GM18861 (cell line): Measurements from ENCODE around the gene TALDO1.
A peak's percentile ranks its signal among the peaks of the same experiment; 100 is the strongest.

Experiments used
- ATAC-seq: cut with Tn5 transposase; IDR thresholded peaks from one replicate; pipeline ENCODE4 v1.9.1; 2021; ENCODE audit not compliant: unreplicated experiment

The TALDO1 gene

DNA sequence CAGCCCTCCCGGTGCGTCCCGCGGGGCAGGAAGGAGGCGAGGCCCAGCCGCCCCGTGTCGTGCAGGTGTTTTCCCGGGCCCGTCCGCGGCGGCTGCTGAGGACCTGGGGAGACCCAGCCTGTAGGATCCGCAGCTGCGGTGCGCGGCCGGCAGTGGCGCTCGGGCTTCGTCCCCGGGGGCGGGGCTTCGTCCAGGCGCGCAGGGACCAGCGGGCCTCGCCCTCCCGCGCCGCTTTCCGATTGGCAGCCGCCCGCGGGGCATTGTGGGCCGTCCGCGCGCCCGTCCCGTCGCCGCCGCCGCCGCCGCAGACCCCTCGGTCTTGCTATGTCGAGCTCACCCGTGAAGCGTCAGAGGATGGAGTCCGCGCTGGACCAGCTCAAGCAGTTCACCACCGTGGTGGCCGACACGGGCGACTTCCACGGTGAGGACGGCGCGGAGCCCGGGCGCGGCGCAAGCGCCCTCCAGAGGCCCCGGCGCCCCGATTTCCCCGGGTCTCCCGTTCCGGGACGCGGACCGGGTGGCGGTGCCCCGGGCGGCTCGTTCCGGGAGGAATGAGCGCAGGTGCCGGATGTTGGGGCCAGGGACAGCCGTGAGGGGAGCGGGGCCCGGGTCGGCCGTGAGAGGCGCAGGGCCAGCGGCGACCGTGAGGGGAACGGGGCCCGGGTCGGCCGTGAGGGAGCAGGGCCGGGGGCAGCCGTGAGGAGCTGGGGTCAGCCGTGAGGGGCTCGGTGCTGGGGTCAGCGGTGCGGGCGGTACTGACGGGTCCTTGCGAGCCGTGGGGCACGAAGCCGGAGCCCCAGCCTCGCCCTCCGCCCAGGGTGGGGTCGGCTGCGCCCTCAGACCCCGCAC lies at the start of gene TALDO1:
TALDO1 (plus strand) TSS at position 307 of the 849 bp plus-strand sequence; CDS start at position 325, 18 bp downstream.
- peak; percentile 78 for ATAC-seq

DNA sequence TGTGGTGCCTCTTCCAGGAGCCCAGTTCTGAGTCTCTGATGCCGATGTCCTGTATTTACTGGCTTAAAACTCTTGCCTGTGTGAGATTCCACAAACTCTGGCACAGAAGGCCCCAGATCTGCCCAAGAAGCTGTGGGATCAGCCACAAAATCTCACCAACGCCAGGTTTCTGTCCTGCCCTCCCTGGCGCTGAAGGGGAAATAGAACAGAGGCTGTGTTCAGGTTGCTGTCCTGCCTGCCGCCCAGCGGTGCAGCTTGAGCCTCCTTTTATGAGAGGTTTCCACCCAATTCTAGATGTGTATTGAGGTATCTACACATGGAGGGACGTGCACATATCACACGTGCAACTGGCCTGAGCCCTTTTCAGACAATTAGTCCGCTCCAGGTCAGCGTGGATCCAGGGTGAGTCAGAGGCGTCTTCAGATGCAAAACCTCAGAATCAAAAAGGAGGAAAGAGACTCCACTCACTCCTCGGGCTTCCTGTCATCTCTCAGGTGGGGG lies 49.4 kb upstream of the TALDO1 start:
- ATAC-seq: no peak

DNA sequence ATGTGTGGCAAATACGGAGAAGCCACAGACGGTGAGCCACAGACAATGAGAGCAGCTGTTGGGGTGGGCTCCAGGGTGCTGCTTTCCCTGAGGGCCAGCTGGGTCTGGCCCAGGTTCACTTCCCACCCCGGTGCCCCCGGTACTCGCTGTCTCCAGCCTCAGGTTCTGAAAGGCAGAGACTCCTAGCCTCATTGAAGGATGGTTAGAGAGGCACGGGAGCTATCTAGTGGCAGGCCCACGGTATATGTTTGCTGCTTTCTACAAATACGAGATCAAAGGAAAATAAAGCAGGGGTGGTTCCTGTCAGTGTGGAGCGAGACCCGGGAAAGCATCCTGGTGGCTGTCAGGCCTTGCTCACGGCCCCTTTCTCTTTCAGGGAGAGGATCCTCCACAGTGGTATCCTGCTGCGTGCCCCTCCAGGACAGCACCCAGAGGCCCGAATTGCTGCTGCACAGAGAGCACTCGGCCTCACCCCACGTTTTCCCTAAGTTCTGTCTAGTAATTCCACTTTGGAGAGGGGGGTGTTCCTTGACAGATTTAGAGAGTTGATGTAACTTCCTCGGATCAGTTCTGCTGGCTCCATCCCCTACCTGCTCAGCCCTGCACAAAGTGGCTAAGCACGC lies 48.7 kb upstream of the TALDO1 start:
- ATAC-seq: no peak

DNA sequence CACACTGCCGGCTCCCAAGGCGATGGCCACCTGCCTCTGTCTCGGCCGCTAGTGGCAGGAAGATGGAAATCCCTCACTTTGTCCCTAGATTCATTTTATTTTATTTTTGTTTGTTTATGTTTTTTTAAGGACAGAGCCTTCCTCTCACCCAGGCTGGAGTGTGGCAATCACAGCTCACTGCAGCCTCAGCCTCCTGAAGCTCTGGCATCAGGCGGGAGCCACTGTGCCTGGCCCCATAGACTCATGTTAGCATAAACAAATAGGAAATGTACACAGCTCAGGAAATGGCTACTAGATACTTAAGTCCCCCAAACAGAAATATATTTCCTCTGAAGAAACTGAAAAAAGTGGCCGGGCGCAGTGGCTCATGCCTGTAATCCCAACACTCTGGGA lies 48.2 kb upstream of the TALDO1 start:
- ATAC-seq: no peak

DNA sequence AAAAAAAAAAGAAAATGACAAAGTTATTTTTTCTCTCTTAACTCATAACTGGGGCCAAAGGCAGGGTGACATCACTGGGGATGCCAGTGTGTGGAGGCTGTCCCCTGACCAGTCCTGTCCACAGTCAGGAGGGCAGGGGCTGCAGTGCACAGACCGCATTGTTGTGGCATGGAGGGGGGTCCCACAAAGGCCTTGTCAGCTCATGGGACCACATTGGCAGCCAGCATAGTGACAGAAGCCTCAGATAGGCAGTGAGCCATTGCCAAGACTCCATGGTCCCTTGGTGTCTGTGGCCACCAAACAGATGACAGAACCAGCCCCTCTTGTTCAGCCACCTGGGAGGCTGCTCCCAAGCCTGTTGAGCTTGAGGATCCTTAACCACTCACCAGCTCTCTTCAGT lies 47.5 kb upstream of the TALDO1 start:
- ATAC-seq: no peak

DNA sequence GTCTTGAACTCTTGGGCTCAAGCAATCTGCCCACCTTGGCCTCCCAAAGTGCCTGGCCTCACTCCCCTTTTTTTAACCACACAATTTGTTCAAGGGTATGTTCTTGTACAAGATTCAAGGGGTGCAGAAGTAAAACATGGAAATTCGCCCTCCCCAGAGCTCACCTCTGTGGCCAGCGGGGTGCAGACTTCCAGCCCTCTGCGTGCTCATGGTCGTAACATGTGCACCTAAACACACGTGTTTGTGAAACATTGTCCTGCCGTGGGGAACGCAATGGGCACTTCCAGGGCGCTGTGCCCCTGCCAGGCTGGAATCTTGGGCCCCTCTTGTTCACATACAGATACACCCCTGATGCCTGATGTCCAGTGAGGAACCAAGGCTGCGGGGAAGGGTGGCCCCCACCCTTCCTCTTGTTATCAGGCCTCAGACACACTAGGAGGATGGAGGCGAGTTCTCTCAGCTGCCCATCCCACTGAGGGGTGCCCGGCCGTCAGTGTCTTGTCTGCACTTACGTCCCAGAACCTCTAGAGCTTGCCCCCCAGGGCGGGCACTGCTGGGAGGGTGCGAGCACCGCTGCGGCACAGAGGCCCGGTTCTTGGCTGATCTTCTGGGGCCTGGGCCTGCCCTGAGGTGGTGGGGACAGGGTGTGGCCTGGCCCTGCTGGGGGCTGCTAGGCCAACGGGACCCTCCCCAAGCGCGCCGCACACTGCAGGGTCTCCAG lies 45.4 kb upstream of the TALDO1 start:
- no peak for ATAC-seq

DNA sequence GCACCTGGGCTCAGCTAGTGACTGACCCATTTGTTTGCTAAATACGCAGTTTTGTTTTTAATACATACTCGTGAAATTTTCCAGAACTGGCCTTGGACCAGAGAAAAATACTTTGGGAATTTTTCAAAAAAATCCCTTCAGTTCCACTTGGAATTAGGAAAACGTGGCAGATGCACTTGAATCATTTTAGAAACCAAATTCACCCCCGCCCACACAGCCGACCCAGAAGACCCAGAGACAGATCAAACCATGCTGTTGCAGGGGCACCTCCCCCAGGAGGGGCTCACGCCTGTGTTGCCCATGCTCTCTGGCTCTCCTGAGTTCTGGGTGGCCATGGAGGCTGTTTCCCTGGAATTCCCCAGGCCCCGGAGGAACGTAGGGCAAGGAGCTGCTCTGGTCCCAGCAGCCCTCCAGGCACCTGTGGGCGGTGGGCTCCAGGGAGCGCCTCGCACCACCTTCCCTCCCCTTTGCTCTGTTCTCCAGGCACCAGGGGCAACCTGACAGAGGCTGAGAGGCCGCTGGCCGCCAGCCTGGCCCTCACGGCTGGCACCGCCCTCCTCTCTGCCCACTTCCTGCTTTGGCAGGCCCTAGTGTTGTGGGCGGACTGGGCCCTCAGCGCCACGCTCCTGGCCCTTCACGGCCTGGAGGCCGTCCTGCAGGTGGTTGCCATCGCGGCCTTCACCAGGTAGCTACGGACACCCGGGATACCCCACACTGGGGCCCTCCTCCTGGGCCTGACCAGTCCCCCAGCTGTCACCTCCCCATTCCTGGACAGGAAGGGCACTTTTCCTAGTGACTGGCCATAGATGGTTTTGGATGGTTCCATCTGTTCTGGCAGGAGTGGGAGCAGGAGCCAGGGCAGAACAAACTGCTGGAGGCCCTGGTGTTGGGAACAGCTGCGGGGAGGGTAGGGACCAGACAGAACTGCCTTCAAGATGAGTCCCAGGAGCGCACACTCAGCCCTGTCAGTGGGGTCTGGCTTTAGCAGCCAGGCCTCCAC lies 44.5 kb upstream of the TALDO1 start:
- no peak for ATAC-seq

DNA sequence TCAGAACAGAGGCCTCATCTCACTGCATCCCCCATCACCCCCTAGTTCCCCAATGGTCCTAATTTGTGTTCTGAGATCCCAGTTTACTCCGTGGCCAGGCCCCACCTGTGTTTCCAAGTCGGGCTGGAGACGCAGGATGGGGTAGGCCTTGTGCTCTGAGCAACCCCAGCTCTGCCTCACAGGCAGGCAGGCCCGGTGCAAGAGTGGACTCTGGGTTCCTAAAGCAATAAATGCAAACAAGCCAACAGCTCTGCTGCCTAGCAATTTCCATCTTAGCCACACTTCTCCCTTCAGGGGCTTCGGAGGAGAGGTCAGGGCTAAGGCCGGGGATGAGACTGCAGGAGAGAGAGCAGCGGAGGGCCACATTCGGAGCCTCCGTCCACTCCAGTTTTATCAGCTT lies 43.8 kb upstream of the TALDO1 start:
- no peak for ATAC-seq

DNA sequence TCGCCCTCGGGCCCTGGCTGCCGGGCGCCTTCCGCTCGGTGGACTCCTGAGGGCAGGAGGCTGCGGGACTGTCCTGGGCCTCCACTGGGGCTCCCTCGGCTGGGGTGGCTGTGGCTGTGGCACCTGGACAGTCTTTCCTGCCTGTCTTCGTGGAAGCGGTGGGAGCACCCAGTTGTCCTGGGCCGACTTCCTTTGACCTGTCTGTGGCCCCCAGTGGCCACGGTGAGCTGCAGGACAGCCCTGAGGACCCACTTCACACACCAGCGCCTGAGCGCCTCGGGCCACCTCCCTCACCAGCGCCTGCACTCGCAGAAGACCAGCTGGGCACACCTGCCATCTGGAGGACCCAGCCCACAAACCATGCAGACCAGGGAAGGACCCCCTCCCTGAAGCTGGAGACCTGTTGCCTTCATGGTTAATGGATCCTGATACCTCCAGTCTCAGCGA lies 43.0 kb upstream of the TALDO1 start:
- ATAC-seq: no peak

DNA sequence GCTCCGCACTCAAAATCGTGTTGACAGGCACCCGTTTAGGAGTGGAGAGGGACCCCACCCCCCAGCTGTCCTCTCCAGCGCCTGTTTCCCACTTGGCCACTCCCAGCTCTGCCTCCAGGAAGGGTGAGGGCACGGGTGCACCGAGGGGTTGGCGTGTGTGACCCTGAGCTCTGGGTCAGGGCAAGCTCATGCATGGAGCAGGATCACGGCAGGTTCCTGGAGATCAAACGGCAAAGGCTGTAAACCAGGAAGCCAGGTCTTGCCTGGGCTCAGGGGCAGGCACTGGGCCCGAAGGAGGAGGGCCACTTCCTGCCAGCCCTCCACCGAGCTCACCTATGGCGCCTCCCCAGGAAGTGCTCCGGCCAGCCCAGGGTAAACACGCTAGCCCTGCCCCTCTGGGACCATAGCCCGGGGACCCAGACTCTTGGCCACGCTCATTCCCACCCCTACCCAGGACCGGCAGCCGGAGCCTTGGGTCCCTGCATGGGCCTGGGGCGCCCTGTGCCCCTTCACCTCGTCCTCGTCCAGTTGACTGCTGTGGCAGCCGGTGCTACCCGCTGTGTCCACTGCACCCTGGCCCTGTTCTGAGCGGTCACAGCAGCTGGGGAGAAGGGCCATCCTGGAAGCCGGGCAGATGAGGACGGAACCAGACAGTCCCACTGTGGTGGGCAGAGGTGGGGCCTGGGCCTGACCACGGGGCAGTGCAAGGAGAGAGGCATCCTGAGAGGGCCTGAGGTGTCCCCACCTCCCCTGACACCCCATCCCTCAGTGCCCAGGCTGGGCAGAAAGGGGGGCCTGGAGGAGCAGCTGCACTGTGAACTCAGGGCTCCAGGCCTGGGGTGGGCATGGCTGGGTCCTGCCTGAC lies 42.3 kb upstream of the TALDO1 start:
- no peak for ATAC-seq

DNA sequence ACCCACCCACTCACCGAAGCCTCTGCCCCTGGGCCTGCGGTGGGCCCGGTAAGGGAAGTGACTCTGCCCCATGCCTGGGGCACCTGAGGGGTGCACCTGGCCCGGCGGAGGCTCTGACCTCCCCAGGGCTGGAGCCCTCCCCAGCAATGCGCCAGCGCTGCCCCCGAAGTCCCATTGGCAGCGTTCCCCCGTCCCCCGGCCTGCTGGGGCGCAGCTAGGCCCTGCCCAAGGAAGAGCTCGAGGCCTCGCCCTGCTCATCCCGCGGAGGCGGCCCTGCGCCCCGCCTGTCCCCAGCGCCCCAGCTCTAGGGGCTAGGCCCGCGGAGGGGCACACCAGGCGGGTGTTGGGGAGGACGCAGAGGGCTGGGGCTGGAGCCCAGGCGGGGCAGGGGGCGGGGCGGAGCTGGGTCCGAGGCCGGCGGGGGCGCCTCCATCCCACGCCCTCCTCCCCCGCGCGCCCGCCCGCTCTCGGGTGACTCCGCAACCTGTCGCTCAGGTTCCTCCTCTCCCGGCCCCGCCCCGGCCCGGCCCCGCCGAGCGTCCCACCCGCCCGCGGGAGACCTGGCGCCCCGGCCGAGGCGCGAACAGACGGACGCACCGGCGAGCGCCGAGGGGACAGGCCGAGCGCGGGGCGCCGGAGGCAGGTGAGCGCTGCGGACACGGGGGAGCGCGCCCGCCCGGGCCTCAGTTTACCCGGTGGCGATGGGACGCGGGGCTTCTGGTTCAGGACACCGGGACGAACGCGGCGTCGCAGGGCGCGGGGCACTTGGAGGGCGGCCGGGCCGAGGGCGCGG lies 41.4 kb upstream of the TALDO1 start, which contains the start of gene EPS8L2:
EPS8L2 (plus strand) TSS at position 586 of the 793 bp plus-strand sequence. CDS start 3,177 bp downstream, outside the sequence.
- ATAC-seq: no peak

DNA sequence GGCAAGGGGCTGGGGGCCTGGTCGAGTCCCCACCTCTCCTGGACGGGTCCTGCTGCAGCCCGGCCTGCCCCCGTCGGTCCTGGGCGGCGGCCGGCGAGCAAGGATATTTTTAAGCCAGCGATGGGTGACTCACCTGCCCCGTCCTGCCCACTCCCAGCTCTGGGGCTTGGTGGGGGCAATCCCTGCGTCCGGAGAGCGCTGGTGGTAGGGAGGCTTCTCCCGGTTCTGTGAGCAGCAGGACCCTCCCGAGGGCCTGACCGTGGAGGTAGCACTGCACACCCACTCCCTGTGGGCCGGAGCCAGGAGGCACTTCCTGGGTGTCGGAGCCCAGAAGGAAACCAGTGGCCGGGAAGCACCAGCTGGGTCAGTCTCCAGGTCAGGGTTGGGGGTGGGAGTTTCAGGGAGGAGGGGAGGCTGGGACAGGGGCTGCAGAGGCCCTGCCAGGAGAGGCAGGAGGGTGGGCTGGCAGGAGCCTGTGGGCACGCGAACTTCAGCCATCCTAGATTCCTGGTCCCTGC lies 40.8 kb upstream of the TALDO1 start:
- no peak for ATAC-seq

DNA sequence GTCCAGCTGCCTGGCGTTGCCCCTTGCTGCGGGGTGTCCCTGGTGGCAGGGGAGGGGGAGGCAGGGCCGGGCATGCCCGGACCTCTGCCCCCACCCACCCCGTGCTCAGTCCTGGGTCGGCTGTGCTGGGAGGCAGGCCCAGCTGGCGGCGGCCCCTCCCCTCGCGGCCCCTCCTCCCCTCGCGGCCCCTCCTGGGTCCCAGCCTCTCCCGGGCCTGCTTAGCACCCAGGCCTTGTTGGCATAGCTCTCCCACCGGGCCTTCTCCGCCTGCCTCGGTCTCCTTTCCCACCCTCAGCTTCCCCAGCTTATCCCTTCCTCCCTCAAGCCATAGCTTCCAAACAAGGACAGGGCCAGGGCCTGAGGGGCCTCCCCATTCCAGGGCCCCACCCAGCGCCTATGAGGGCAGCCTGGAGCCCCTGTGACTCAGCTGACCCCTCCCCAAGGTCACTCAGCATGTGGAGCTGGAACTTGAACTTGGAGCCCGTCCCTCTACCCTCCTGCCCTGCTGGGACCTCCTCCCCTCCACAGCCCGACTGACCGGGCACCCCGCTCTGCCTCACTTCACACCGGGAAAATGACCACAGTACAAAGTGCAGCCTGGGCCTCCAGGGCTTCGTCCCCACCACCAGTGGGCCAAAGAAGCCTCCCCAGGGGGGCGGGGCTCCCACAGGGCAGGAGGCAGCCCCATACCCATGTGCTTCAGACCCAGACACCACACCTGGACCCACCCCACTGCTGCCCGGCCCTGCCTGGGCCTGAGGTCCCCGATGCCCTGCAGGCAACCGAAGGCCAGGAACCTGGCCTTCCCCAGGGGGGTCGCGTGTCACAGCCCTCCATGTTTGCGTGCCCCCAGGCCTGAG lies 40.1 kb upstream of the TALDO1 start:
- no peak for ATAC-seq

DNA sequence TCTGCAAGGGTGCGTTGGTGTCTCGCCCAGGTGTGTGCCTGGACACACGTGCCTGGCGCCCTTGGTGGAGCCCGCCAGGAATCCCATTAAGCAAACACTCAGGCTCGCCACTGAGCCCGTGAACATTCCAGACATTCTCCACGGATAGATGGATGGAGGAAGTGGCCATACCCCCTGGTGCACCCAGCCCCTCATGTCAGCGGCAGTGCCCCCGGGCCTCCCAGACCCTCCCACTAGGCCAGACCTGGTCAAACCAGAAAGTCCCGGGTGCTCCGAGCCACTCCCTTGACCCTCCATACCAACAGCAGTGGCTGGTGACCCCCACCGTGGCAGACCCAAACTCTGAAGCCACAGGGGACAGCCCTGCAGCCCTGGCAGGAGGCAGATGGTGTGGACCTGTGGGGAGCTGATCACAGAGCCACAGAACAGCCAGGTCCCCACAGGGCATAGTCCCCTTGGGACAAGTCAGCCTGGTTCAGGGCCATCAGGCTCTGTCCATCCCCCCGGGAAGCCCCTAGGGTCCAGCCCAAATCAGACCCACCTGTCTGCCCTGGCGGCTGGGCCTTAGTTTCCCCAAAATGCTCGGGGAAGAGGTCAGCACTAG lies 39.3 kb upstream of the TALDO1 start:
- no peak for ATAC-seq

DNA sequence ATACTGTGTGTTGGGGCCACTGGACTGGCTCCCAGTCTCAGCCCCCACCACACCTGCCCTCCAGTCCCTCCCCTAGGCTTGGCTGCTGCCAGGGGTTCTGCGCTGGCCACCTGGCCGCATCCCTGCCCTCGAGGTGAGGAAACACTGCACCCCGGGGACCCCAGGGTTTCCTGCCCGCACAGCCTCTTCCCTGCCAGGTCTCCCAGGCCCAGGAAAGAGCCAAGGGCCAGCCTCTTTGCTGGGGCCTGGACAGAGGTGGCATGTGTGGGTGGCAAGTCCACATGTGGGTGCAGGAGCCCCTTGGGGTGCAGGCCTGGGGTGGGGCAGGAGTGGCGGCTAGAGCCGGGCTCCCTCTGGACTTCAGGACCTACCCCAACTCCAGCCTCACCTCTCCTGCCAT lies 38.8 kb upstream of the TALDO1 start:
- no peak for ATAC-seq

DNA sequence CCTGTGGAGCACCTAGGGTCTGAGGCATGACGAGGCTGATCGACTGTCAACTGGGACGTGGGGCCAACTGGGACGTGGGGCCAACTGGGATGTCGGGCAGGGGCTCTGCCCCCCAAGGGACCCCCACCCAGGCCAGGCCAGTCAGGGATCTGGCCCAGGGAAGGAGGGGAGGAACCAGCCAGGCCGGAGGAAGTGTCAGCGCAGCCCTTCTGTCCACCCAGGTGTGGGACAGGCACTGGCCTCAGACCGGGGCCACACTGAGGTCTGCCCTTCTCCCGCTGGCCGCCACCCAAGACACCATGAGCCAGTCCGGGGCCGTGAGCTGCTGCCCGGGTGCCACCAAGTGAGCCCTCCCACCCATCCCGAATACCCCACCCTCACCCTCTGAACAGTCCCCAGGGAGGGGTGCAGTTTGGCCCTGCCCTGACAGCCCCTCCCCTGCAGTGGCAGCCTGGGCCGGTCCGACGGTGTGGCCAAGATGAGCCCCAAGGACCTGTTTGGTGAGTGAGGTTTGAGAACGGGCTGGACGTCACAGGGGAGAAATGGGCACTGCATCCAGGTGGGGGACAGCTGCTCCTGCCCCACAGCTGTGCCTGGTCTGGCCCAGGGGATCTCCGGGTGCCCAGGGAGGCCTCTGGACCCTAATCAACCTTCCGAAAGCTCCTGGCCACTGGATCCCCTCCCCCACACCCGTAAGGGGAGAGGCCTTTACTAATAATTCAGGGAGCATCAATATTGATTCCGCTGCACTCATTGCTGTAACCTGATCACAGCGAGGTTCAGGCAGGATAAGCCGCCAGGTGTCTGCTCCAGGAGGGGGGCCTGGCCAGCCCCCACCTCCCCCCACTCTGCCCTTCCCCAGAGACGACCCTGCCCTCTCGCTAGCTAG lies 37.9 kb upstream of the TALDO1 start:
- ATAC-seq: no peak
